Measurements from ENCODE around the gene TDRD10. TPM values are rescaled to one million over a fixed set of nuclear protein-coding genes. Genes with fewer than 3 reads are reported as not detected.

TDRD10 gene
- total and polyA plus RNA-seq, 2 of the 4 experiments (the other 2 are of a cell fraction) = not detected

DNA sequence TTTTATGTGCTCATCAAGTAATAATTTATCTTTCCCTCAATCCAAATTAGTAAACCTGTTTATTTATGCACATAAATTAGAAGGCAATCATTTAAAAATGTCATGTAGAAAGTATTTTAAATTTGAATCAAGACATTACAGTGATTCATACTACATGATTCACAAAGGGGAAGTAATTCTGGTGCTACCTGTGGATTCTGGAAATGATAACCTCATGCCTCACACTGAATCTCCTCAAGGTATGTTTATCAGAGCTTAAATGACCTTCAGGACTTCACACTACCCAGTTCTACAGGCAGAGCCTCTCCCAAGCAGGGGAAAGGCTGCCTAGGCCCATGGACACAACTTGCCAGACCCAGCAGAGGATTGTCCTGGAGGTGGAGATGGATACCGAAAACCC lies 25.2 kb upstream of the TDRD10 start:
- no peak overlapping the region for H3K4me3 ChIP-seq (ENCODE audit: insufficient read depth, low read depth, low read length)
- H3K4me2 ChIP-seq (ENCODE audit: low read depth, low read length) = no peak overlapping the region
- dilution Hi-C loops (cut with HindIII; ENCODE audit: low sequenced_read_pairs, unreplicated experiment) (no loop called here), in situ Hi-C loops (cut with MboI; ENCODE audit: low sequenced_read_pairs) (no loop called here), intact Hi-C loops (cut with micrococcal nuclease) (loop anchor here (5.0 to 10.0 kb wide), 2 partner anchors 124 to 608 kb away; no protein-coding TSS in a partner anchor)
- DNase-seq (no peak), ATAC-seq (ENCODE audit: low read depth) (no peak)
- H3K27me3 ChIP-seq (ENCODE audit: control insufficient read depth, insufficient read depth, low read length) = no peaks in the 10 kb centered on the region
- H4K5ac ChIP-seq (ENCODE audit: low read depth, low read length) = no peak overlapping the region
- no peak overlapping the region for H2AK9ac ChIP-seq (replicated peaks; ENCODE audit: low read depth, low read length, poor library complexity)
- no peaks in the 10 kb centered on the region; the same call in 1 of the 2 replicates for H3K4me1 ChIP-seq (ENCODE audit: control insufficient read depth, insufficient read depth, low read length)
- ChIA-PET CTCF (interaction anchor here (0.7 kb wide), 1 partner anchor 97 kb away, joined by 3 read pairs; no protein-coding TSS in a partner anchor), POLR2A (ENCODE audit: unreplicated experiment) (no interaction called here)
- no peak overlapping the region for H4K91ac ChIP-seq (ENCODE audit: insufficient read depth, low read depth, low read length)
- no TSS peak for BruUV-seq (replicated peaks)
- H3K9me3 ChIP-seq (ENCODE audit: control insufficient read depth, insufficient read depth, low read length) = no peaks in the 10 kb centered on the region
- H2BK5ac ChIP-seq (ENCODE audit: low read depth, low read length, poor library complexity, severe bottlenecking) = no peak overlapping the region
- H3K9me1 ChIP-seq (ENCODE audit: insufficient read depth, low read length) = peaks cover 6% of the 10 kb centered on the region; the same call in 1 of the 2 replicates
- H3K56ac ChIP-seq (ENCODE audit: extremely low read depth, insufficient read depth, low read length) = no peak overlapping the region
- WGBS, 2 experiments (ENCODE audit: extremely low coverage in 2 of 2, insufficient read length in 1 of 2) = no CpG with 5 or more reads among the region's 1 CpG
- no peak overlapping the region for H3K27ac ChIP-seq (ENCODE audit: insufficient read depth, low read length)
- no peak overlapping the region for H2AFZ ChIP-seq (replicated peaks; ENCODE audit: low read length, poor library complexity)
- no peaks in the 10 kb centered on the region for H3K36me3 ChIP-seq (ENCODE audit: control insufficient read depth, insufficient read depth, low read length)
- no peak overlapping the region for H3K18ac ChIP-seq (ENCODE audit: low read depth, low read length)
- H4K8ac ChIP-seq (ENCODE audit: low read depth in 2 of 2, low read length in 2 of 2) = no peak overlapping the region
- no peak overlapping the region for H3K14ac ChIP-seq (replicated peaks; ENCODE audit: low read depth, low read length)
- no peak overlapping the region for H2BK20ac ChIP-seq (ENCODE audit: low read depth, low read length)
- H3K23ac ChIP-seq (ENCODE audit: low read depth, low read length) = no peak overlapping the region
- no peak overlapping the region for H3K9ac ChIP-seq (ENCODE audit: low read depth, low read length)
- no peaks in the 10 kb centered on the region for H4K20me1 ChIP-seq (ENCODE audit: insufficient read depth, low read length)
- H2BK15ac ChIP-seq (ENCODE audit: low read depth, low read length) = no peak overlapping the region
- TF ChIP-seq FOS (IDR thresholded peaks at IDR 0.05; ENCODE audit: low read depth, low read length) (no peak), MAZ (IDR thresholded peaks at IDR 0.05; ENCODE audit: borderline replicate concordance, low read depth, low read length) (no peak), BHLHE40 (IDR thresholded peaks at IDR 0.05; ENCODE audit: low read depth, low read length) (no peak), RFX5 (IDR thresholded peaks at IDR 0.05; ENCODE audit: low read depth, low read length) (no peak), CHD1 (IDR thresholded peaks at IDR 0.05; ENCODE audit: low read depth, low read length) (no peak), SMC3 (IDR thresholded peaks at IDR 0.05; ENCODE audit: low read depth, low read length) (no peak), CTCF (conservative IDR thresholded peaks at IDR 0.05; ENCODE audit: low read depth, low read length) (no peak)
- H2BK120ac ChIP-seq (ENCODE audit: low read depth, low read length) = no peak overlapping the region
- H2AK5ac ChIP-seq (ENCODE audit: low read depth, low read length) = no peak overlapping the region
- H3K4ac ChIP-seq (ENCODE audit: low read depth, low read length) = no peak overlapping the region
- H3K79me1 ChIP-seq (ENCODE audit: low read depth in 1 of 2, low read length in 2 of 2) = no peaks in the 10 kb centered on the region

All from IMR-90 (cell line).